GM12878 (cell line): ENCODE measurements around the gene RPRD1B. TPM values are rescaled to one million over a fixed set of nuclear protein-coding genes. Genes with fewer than 3 reads are reported as not detected.
"Not testable (repeated sequence)": the region's sequence is repeated elsewhere in the genome, so short reads cannot be mapped to it uniquely, and the experiment has no call there.

Experiments
- ATAC-seq: fragments of 200-7000 bp; cut with Tn5 transposase; 3 replicates; pipeline ENCODE4 v1.9.1; 2020; ENCODE audit warnings: mild to moderate bottlenecking, moderate library complexity
- BruUV-seq: library from RNA; stranded (reverse); fragments of 400-500 nt; replicated peaks from 2 replicates; lab custom pipeline; 2021; lab: Mats Ljungman, UMichigan
- CTCF ChIA-PET: fragments of 300-600 bp; sonication (Branson Sonifier 250); formaldehyde crosslinking; extraction: SDS; loops from one replicate; lab custom pipeline; 2021; ENCODE audit warnings: inconsistent platforms; lab: Yijun Ruan, JAX
- POLR2A ChIA-PET: fragments of 350-600 bp; formaldehyde crosslinking; extraction: SDS; loops from one replicate; lab custom pipeline; 2021; ENCODE audit warnings: inconsistent platforms; lab: Charles Lee
- RAD21 ChIA-PET: fragments of 300-600 bp; sonication (Branson Sonifier 250); formaldehyde crosslinking; loops from one replicate; lab custom pipeline; 2023; ENCODE audit warnings: antibody characterized with exemption; ENCODE audit not compliant: unreplicated experiment; lab: Charles Lee
- SMC1A ChIA-PET: fragments of 300-600 bp; sonication (Branson Sonifier 250); formaldehyde crosslinking; loops from one replicate; lab custom pipeline; 2023; ENCODE audit not compliant: unreplicated experiment, uncharacterized antibody; lab: Charles Lee
- DNase-seq: peaks from one replicate; pipeline ENCODE4 v3.0.0-alpha.2; 2011; ENCODE audit warnings: low read depth, low spot score
- FAIRE-seq: peaks from 3 replicates; lab custom pipeline; 2011; peaks lifted over from hg19 to GRCh38; lab: Jason Lieb, UNC
- H2AFZ ChIP-seq: 2 replicates; pipeline ENCODE4 v1.6.0; 2011; ENCODE audit warnings: low read depth, low read length, control low read depth; ENCODE audit not compliant: control insufficient read depth
- H3K27ac ChIP-seq: 2 replicates; pipeline ENCODE4 v1.5.1; 2011; ENCODE audit warnings: control low read depth; ENCODE audit not compliant: control insufficient read depth, insufficient read depth
- H3K27me3 ChIP-seq, 2 experiments: replicated peaks in 1 of 2; 2 replicates each; pipeline versions ENCODE4 v1.6.0 to v1.6.1; 2011; ENCODE audit warnings: low read length in 1 of 2; ENCODE audit not compliant: control insufficient read depth in 2 of 2, insufficient read depth in 2 of 2
- H3K36me3 ChIP-seq, 2 experiments: 2 replicates each; pipeline ENCODE4 v1.5.1; 2011; ENCODE audit warnings: low read length in 1 of 2; ENCODE audit not compliant: control insufficient read depth in 2 of 2, insufficient read depth in 2 of 2
- H3K4me1 ChIP-seq: 2 replicates; pipeline ENCODE4 v1.6.1; 2011; ENCODE audit warnings: mild to moderate bottlenecking, low read length, moderate library complexity, mixed read lengths; ENCODE audit not compliant: control insufficient read depth, insufficient read depth
- H3K4me2 ChIP-seq: 2 replicates; pipeline ENCODE4 v1.6.0; 2011; ENCODE audit warnings: control low read depth; ENCODE audit not compliant: control insufficient read depth, insufficient read depth
- H3K4me3 ChIP-seq: fragments of 200-600 bp; sonication (generic); 2 replicates; pipeline ENCODE4 v1.5.1; 2016
- H3K79me2 ChIP-seq: 2 replicates; pipeline ENCODE4 v1.6.0; 2011; ENCODE audit warnings: low read length; ENCODE audit not compliant: control insufficient read depth, insufficient read depth
- H3K9ac ChIP-seq: 2 replicates; pipeline ENCODE4 v1.8.0; 2011; ENCODE audit warnings: low read length, control low read depth, mixed read lengths; ENCODE audit not compliant: control insufficient read depth, insufficient read depth
- H3K9me3 ChIP-seq: replicated peaks from 3 replicates; pipeline ENCODE4 v1.5.1; 2011; ENCODE audit warnings: mild to moderate bottlenecking, low read length; ENCODE audit not compliant: control insufficient read depth, insufficient read depth
- H4K20me1 ChIP-seq: 2 replicates; pipeline ENCODE4 v1.6.0; 2011; ENCODE audit not compliant: control insufficient read depth, insufficient read depth
- CHD1 ChIP-seq: IDR thresholded peaks from 2 replicates; pipeline ENCODE4 v1.6.1; 2012; ENCODE audit warnings: low read depth, low read length, improper control_type of control experiment
- EGR1 ChIP-seq, 2 experiments: IDR thresholded peaks; 1 replicate in 1 of 2; 2 replicates in 1 of 2; pipeline ENCODE4 v1.6.1; 2011 to 2012; ENCODE audit warnings: low read depth in 2 of 2, low read length in 2 of 2, borderline replicate concordance in 1 of 2, mild to moderate bottlenecking in 1 of 2, moderate library complexity in 1 of 2
- EP300 ChIP-seq, 2 experiments: fragments of 150-350 bp in 1 of 2; IDR thresholded peaks; 2 replicates each; pipeline ENCODE4 v1.6.1; 2011 to 2012; ENCODE audit warnings: low read depth in 2 of 2, low read length in 2 of 2, borderline replicate concordance in 1 of 2, improper control_type of control experiment in 1 of 2, inconsistent platforms in 1 of 2; ENCODE audit not compliant: control insufficient read depth in 1 of 2
- GATAD2B ChIP-seq: fragments of 450-650 bp; conservative IDR thresholded peaks from 2 replicates; pipeline ENCODE4 v1.6.1; 2017; ENCODE audit warnings: low read depth, mild to moderate bottlenecking, moderate library complexity
- HDAC2 ChIP-seq: fragments of 200-600 bp; sonication (generic); IDR thresholded peaks from 2 replicates; pipeline ENCODE4 v1.6.1; 2017
- NFXL1 ChIP-seq: fragments of 450-650 bp; IDR thresholded peaks from 2 replicates; pipeline ENCODE4 v1.6.1; 2017; ENCODE audit warnings: antibody characterized with exemption, mild to moderate bottlenecking, borderline replicate concordance
- NFYB ChIP-seq: IDR thresholded peaks from 2 replicates; pipeline ENCODE4 v1.6.1; 2011; ENCODE audit warnings: low read depth, mild to moderate bottlenecking, low read length, improper control_type of control experiment, moderate library complexity; ENCODE audit not compliant: insufficient read depth
- NRF1 ChIP-seq: conservative IDR thresholded peaks from 2 replicates; pipeline ENCODE4 v1.6.1; 2011; ENCODE audit warnings: mild to moderate bottlenecking, low read depth, low read length, improper control_type of control experiment
- PML ChIP-seq: IDR thresholded peaks from 2 replicates; pipeline ENCODE4 v1.6.1; 2012; ENCODE audit warnings: low read length, inconsistent platforms
- POLR2A ChIP-seq: IDR thresholded peaks from 2 replicates; pipeline ENCODE4 v1.6.1; 2011; ENCODE audit warnings: low read depth, mild to moderate bottlenecking, low read length
- SMAD1 ChIP-seq: fragments of 450-650 bp; IDR thresholded peaks from 2 replicates; pipeline ENCODE4 v1.6.1; 2018; ENCODE audit warnings: mild to moderate bottlenecking, low read depth; ENCODE audit not compliant: partially characterized antibody
- SMARCA5 ChIP-seq: fragments of 450-650 bp; IDR thresholded peaks from 2 replicates; pipeline ENCODE4 v1.6.1; 2017; ENCODE audit warnings: mild to moderate bottlenecking
- WGBS: methylation state at CpG from one replicate; pipeline ENCODE4 v1.1.6; 2016; ENCODE audit warnings: low lambda C conversion rate; ENCODE audit not compliant: insufficient replicate concordance, insufficient coverage; ENCODE audit errors: missing lambda C conversion rate; 5-methylcytosine and 5-hydroxymethylcytosine counted together
- in situ Hi-C: fragments of 300-500 bp; cut with MboI; formaldehyde crosslinking; loops from 9 replicates; pipeline ENCODE4 v1.14.3; 2018; ENCODE audit warnings: mixed read lengths
- intact Hi-C: fragments of 100-400 bp; cut with micrococcal nuclease; formaldehyde crosslinking; loops from one replicate; pipeline ENCODE4 v1.14.2; 2022; ENCODE audit not compliant: unreplicated experiment
- polyA plus RNA-seq, 11 experiments: library from polyadenylated mRNA; depleted of rRNA in 4 of 11; unstranded in 6 of 11; stranded (reverse) in 5 of 11; fragments of >200 nt; fragmentation: Nextera tagmentation in 4 of 11; fragmentation: Illumina TruSeq in 1 of 11; extraction: Ambion mirVana in 4 of 11; extraction: Trizol in 1 of 11; gene quantifications; 1 replicate in 1 of 11; 2 replicates in 10 of 11; pipeline versions ENCODE4 v1.2.1 to v1.2.3, GENCODE V29; 2011 to 2016; ENCODE audit warnings: inconsistent platforms in 2 of 11, missing spikeins in 2 of 11, low read depth in 1 of 11
- total RNA-seq, 4 experiments: library from RNA; depleted of rRNA in 3 of 4; stranded (reverse); fragments of >200 nt in 3 of 4; fragmentation: Illumina TruSeq in 1 of 4; extraction: Trizol in 1 of 4; gene quantifications; 2 replicates each; pipeline versions ENCODE4 v1.2.1 to v1.2.3, GENCODE V29; 2013 to 2021
- TF ChIP-seq, protein P1 (sequence below): fragments of 450-650 bp; IDR thresholded peaks from 2 replicates; pipeline ENCODE4 v1.6.1; 2018; ENCODE audit warnings: mild to moderate bottlenecking, low read depth, moderate library complexity; ENCODE audit not compliant: partially characterized antibody

The RPRD1B gene
- total and polyA plus RNA-seq, 10 of the 15 experiments (the other 5 are each of a cell fraction or from before 2014, with no cell fraction given), result 5.2 to 40.2 (median 30.0) TPM

DNA sequence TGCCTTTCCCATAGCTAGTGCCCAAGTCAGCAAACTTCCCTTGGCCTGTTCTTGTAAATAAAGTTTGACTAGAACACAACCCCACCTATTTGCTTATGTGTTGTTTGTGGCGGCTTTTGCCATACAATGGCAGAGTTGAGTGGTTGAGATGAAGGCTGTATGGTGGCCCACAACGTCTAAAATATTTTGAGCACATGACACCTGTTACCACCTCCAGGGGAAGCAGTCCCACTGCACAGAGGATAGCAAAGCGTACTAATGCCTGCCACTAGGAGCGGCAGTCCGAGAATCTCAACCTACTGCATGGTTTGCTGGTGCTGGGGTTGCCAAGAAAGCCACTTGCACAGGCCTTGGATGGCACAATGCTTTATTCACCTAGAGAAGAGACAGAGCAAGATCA lies 72.9 kb downstream of the RPRD1B start:
- Histone ChIP-seq H3K4me3 (no peak overlapping the region), H3K4me2 (no peak overlapping the region), H3K9ac (no peak overlapping the region), H3K27me3 (no peaks in the 10 kb centered on the region), H3K79me2 (no peaks in the 10 kb centered on the region), H3K27ac (no peak overlapping the region), H3K36me3 (no peaks in the 10 kb centered on the region), H4K20me1 (no peaks in the 10 kb centered on the region), H3K9me3 (no peaks in the 10 kb centered on the region; the same call in 2 of the 3 replicates), H2AFZ (no peak overlapping the region), H3K4me1 (no peaks in the 10 kb centered on the region)
- ATAC-seq (no peak), FAIRE-seq (no peak), DNase-seq (no peak)
- in situ Hi-C loops, result no loop called here
- POLR2A ChIA-PET, result no interaction called here
- RAD21 ChIA-PET, result no interaction called here
- intact Hi-C loops, result no loop called here
- 85% methylated on average over 5 of the region's 5 CpGs for WGBS
- SMC1A ChIA-PET, result no interaction called here
- TF ChIP-seq, protein P1, sequence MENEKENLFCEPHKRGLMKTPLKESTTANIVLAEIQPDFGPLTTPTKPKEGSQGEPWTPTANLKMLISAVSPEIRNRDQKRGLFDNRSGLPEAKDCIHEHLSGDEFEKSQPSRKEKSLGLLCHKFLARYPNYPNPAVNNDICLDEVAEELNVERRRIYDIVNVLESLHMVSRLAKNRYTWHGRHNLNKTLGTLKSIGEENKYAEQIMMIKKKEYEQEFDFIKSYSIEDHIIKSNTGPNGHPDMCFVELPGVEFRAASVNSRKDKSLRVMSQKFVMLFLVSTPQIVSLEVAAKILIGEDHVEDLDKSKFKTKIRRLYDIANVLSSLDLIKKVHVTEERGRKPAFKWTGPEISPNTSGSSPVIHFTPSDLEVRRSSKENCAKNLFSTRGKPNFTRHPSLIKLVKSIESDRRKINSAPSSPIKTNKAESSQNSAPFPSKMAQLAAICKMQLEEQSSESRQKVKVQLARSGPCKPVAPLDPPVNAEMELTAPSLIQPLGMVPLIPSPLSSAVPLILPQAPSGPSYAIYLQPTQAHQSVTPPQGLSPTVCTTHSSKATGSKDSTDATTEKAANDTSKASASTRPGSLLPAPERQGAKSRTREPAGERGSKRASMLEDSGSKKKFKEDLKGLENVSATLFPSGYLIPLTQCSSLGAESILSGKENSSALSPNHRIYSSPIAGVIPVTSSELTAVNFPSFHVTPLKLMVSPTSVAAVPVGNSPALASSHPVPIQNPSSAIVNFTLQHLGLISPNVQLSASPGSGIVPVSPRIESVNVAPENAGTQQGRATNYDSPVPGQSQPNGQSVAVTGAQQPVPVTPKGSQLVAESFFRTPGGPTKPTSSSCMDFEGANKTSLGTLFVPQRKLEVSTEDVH, result no peak
- TF ChIP-seq GATAD2B, result no peak
- no peak for TF ChIP-seq NFXL1
- TF ChIP-seq NRF1, result no peak
- TF ChIP-seq POLR2A, result no peak
- no peak for TF ChIP-seq EP300 (IDR thresholded peaks at IDR 0.05; ENCODE audit: borderline replicate concordance in 1 of 2, control insufficient read depth in 1 of 2, low read depth in 2 of 2, low read length in 2 of 2)
- no peak for TF ChIP-seq HDAC2
- no peak for TF ChIP-seq SMARCA5
- no peak for TF ChIP-seq NFYB
- TF ChIP-seq EGR1 (IDR thresholded peaks at IDR 0.05; ENCODE audit: borderline replicate concordance in 1 of 2, low read depth in 2 of 2, low read length in 2 of 2), result no peak
- TF ChIP-seq CHD1, result no peak
- no peak for TF ChIP-seq PML
- no peak for TF ChIP-seq SMAD1
- no TSS peak for BruUV-seq
- CTCF ChIA-PET, result interaction anchor here (1.0 kb wide), 1 partner anchor 33 kb away, joined by 3 read pairs; no protein-coding TSS in a partner anchor

DNA sequence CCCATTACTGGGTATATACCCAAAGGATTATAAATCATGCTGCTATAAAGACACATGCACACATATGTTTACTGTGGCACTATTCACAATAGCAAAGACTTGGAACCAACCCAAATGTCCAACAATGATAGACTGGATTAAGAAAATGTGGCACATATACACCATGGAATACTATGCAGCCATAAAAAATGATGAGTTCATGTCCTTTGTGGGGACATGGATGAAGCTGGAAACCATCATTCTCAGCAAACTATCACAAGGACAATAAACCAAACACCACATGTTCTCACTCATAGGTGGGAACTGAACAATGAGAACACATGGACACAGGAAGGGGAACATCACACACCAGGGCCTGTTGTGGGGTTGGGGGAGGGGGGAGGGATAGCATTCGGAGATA lies 73.8 kb downstream of the RPRD1B start:
- intact Hi-C loops, H3K36me3 ChIP-seq, H3K4me2 ChIP-seq, ATAC-seq, H3K27ac ChIP-seq, H3K9ac ChIP-seq, BruUV-seq, H3K79me2 ChIP-seq, SMC1A ChIA-PET, H3K27me3 ChIP-seq, H4K20me1 ChIP-seq, DNase-seq, H3K4me3 ChIP-seq, RAD21 ChIA-PET, H3K4me1 ChIP-seq, FAIRE-seq, POLR2A ChIA-PET, H2AFZ ChIP-seq, CTCF ChIA-PET, in situ Hi-C loops, H3K9me3 ChIP-seq: not testable (repeated sequence)
- WGBS, result no CpG with 5 or more reads among the region's 1 CpG
